HS-27A (cell line): Measurements from ENCODE around the gene MTMR8.

ENCODE experiments used
- DNase-seq: peaks from one replicate; pipeline ENCODE4 v3.0.0-alpha.2; 2012; ENCODE audit warnings: low read depth, missing footprints

The MTMR8 gene

DNA sequence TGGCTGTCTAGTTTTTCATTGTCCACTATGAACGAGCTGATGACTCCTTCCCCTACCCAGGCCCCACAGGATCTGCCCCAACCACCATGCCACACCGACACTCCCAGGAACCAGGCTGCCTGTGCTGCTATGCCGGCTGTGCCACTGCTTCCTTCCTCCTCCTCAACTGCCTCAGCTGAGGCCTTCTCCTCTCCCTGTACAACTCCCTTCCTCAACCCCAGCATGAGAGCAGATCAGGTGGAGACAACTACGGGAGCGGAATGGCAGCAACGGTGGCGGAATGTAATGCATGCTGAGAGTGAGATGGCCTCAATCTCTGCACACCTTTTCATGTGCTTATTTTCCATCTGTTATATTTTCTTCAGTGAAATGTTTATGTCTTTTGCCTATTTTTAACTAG lies 88.5 kb downstream of the MTMR8 start:
- no peak for DNase-seq

DNA sequence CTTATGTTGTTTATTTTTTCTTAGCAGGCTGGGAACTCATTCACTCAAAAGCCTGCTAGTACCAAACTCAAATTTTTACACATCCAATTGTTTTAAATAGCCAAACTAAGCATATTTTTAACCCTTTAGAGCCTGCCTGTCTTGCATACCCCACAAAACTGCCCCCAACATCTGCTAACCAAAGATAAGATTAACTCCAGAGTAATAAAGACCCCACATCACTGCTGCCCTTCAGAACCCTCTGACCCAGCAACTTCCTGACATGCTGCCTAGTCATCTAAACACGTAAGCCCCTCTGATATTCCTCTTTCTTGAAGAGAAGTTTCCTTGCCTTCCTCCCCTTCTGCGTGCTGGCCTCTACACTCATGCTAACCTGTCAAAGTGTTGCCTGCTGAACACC lies 104.1 kb downstream of the MTMR8 start:
- DNase-seq: no peak

DNA sequence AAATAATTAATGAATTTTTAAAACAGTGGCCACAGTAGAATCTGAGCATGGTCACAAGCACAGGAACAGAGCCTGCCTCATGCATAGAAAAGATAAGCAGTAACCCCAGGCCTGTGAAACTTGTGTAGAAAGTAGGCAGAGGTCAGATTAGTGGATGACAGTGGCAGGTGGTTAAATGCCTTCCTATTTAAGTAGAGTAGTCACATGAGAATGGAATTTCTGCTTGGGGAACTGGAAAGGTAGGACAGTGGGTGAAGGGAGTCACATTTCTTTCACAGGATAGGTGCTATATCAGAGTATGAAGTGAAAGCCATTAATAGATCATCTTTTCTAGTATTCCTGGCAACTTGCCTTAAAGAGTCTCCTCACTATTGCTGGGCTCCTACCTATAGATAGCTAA lies 130.0 kb downstream of the MTMR8 start:
- DNase-seq: no peak

DNA sequence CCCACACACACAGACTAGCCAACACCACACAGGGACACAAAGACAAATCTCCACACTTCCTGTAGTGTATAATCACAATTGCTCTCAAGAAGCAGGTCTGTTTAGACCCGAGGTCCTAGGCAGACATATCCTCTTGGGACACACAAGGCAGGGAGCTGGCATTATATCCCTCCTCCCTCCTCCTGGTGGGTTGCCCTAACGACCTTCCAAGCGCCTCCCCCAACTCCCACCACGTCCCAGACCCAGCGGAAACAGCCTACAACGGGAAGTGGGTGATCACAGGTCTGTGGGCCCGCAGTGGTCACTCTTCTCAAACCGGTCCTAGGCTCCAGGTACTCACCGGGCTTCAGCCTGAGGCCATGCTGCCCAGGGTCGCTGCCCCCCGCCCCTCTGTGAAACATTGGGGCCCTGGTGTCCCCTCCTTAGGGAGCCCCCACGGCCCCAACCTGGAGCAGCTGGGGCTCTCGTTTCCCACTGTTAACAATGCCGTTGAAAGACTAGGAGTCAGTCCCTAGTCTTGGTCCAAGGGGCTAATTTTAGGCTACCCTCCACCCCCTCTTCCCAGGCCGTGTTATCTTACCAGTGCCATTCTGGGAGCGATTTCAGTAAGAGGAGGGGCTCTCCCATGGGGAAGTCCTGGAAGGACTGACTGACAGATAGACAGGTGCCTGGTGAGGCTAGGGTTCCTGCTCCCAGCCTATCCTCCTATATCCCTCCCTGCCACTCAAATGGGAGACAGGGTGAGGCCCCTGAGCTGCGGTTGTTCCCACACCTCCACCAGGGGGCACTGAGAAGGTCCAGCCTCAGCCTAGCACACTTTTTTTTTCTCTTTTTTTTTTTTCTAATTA lies 164.9 kb downstream of the MTMR8 start, which contains the start of gene ASB12:
ASB12 (minus strand) TSS at position 485 of the 848 bp plus-strand sequence. CDS start 4,957 bp downstream, outside the sequence.
- no peak for DNase-seq

DNA sequence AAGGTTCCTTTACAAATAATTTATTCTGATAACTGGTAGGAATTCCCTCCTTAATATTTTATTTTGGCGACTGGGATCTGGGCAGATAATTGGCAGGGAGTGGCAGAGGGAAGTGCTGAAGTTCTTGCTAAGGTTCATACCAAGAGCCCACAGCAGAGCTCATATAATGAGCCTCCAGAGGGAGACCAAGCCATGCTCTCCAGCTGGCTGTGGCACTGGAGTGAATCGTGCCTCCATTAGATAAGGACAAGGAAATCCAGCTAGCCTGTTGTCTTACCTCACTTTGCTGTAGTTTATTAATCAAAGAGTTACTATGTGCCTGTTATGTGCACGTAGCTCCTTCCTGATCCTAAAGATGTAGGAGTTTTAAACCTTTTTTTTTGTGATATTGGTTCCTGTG lies 166.1 kb downstream of the MTMR8 start:
- DNase-seq: no peak
